HG02970 (cell line): ENCODE data around the gene FXYD2.
"Not testable (repeated sequence)": the region's sequence is repeated elsewhere in the genome, so short reads cannot be mapped to it uniquely, and the experiment has no call there.

ENCODE experiments used
- ATAC-seq: cut with Tn5 transposase; IDR thresholded peaks from one replicate; pipeline ENCODE4 v1.9.1; 2021; ENCODE audit warnings: mild to moderate bottlenecking, moderate library complexity, moderate number of reproducible peaks; ENCODE audit not compliant: unreplicated experiment, low FRiP score

FXYD2 gene

DNA sequence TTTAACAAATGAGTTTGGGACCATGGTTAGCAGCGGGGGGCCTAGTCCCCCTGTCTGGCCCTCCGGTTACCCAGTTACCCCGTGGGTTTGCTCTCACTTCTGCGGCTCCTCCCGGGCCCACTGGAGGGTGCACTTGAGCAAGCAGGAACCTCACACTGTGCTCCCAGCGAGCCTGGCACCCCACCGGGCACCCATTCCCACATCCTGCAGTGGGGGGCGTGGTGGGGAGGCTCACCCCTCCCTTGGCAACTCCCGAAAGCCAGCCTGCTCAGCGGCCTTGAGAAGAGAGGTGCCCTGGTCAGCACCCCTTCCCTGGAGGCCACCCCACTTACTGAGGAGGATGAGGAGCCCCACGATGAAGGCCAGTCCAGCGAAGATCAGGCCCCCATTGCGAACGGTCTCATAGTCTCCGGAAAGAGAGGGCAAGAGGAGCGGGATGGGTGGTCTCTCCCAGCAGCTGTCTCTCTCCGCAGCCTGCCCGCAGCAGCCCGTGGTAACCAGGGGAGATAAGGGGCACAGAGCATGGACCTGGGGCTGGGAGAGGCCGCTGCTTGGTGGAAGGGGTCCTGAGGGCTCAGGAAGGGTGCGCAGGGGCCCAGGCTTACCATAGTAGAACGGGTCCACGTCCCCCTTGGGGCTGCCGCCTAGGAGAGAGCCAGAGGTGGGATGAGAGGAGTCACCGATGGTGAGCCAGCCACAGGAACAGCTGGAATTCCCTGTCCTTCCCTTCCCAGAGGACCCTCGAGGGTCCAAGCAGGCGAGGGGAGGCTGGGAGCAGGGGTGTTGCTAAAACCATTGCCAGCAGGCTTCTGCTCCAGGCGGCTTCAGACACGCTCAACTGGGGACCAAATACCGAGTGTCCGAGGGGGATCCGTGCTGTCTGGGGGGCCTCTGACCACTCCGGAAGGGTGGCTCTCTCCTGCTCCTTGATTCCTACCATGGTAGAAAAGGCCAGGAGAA is 2.2 kb downstream of the FXYD2 start:
- no peak for ATAC-seq

DNA sequence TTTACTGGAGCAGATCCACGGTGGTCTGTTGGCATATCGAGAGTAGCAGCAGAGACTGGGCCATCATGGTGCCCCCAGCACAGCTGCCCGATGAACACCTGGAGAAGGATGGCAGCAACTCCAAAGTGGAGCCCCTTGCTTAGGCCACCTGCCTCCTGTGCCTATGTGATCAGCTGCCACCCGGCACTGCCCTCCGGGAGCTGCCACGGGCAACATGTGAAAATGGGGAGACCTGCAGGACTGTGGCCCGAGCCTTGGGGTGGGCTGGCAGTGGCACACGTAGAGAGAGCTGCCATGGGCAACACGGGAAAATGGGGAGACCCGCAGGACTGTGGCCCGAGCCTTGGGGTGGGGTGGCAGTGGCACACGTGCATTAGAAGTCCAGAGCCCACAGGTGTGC is 3.1 kb downstream of the FXYD2 start:
- no peak for ATAC-seq

DNA sequence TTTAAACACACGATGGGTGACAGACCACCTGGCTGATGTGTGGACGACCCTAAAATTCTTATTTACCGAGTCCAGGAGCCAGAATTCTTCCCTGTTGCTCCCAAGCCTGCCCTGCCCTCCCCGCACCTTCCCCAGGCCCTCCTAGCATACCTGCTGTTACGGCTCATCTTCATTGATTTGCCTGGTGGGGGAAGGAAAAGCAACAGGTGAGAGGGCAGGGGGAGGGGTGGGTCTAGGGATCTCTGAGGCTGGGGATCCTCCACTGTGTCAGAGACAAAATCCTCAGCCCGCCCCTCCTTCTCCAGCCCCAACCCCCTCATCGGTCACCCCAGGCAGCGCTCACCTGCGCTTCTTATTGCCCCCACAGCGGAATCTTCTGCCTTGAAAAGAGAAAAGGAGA is 4.0 kb downstream of the FXYD2 start:
- ATAC-seq, result no peak

DNA sequence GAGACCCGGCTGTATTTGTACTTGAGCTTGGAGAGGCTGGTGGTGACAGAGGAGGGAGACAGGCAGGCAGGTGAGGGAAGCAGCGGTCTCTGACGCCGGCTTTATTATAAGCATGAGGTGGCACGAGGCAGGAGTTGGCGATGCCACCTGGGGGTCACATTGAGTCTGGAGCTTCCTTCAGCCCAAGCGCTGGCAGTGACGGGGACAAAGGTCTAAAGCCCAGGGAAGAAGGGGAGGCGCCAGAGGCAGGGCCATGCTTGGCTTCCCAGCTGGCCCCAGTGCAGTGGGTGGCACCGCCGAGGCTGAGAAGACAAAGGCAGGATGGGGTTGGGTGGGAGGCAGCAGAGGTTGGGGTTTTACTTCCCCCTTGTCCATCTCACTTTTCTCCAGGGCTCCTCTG is 4.5 kb downstream of the FXYD2 start:
- ATAC-seq, result no peak

DNA sequence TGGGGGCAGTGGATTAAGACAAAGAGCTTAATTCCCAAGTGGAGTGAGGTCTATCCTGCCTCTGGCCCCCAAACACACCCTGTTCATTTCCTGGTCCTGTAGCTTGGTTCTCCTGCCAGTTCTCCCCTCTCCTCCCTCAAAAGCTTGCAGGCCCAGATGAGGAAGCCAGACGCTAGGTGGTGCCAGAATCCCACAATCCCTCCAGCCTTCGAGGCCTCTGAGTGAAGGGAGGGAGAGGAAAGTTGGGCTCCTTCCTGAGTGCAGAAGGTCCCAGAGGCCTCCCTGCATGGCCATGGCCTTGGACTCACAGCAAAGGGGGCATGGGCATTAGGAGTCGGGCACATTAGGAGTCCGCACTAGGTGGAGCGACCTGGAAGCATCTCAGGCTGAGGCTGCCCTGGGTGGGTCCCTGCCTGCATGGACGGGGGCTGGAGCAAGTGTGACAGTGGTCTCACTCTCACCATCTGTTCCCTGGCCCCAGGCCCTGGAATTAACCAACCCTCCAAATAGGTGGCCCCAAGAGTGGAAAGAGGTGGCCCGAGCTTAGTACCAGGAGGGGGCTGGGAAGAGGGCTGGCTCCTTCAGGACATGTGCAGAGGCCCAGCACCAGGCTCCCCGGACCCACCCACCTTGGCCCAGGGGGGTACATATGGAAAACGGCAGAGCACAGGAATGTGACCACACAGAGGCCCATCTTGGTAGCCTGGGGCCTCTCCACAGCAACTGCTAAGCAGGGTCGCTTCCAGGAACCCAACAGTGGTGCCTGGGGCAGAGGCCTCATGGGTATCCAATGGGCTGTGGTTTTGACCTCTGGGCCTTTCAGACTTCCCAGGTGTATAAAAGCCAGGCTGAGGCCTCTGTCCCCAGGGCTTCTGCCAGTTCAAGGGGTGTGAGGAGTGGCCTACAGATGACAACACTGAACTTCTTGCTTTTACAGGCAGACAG is 5.2 kb downstream of the FXYD2 start:
- ATAC-seq, result no peak

DNA sequence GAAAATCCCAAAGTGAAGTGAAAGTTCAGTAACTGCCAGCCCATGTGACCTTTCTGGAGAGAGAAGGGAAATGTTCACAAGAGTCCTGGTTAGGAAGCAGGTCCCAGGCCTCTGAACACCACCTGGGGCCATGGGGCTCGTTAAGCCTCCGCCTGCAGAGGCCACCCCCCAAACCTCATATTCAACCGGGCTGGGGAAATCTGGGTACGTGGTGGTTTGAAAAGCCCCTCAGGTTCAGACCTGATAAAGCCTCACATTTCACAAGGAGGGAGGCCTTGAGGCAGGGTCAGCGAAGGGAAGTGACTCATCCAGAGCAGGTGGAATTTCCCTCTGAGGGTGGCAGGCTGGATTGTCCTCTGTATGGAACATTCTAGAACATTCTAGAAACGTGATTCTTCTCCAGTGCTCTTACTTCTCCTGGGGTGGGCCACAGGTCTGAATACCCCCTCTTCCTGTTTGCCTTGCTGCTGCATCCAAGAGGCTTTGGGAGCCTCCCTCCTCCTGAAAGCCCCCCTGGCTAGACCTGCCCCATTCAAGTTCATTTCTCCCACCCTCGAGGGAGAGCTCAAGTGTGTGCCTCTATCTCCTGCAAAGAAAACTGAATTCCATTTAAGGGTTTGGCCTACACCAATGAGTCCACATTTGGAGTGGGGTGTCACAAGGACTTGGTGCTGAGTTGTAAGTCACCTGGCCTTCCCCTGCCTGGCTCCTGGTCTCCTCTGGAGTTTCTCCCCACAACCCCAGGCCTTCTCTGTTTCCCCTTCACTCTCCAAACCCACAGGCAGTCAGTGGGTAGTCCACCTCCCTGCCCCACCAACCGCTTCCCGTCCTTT is 6.3 kb downstream of the FXYD2 start:
- ATAC-seq, result no peak

DNA sequence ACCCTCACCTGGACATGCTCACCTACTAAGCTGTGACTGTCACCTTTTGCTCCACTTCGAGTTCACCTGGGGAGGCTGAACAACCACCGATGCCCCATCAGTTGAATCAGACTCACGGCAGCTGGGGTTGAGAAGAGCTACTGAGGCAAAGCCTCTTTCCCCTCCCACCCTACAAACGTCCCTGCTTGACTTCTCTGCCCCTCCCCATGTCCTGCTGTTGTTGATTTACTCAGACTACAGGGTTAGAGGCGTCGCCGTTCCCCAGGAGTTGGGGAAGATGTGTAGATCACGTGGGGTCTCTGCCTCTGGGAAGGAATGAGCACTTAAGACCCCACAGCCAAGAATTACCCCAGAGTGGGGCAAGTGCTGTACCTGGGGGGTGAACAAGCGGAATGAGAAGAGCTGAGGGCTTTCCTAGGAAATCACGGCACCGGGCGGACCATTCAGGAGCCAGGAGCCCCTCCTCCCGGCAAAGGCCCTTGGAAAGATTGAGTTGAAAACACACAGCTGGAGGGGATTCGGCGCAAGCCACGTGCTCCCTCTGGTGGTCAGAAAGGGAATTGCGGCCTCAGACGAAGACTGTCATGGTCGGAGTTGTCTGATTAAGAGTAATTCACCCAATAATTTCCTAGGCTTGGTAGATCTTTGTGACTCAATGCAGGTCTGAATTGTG is 7.0 kb downstream of the FXYD2 start:
- ATAC-seq, result no peak

DNA sequence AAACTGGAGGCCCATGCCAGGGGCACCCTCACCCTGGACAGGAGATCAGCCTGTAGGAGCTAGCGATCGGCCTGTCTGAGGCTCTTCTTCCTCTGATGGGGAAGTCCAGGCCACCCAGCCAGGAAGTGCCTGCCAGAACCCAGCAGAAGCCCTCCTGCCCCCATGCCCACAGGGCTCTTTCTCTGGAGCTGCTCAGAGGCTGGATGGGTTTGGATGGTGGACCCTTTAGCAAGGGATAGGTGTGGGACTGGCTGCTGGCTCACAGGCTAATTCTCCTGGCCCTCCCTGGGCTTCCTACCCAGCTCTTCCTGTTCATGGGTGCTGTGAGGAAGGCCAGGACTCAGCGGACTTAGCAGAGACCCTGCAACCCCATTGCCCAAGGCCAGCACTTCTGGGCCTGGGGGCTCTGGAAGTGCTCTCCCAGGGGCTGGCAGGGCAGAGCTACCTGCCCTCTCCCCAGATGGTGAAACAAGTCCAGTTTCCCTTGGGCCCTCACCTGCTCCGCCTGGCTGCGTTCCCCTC is 7.6 kb downstream of the FXYD2 start:
- no peak for ATAC-seq

DNA sequence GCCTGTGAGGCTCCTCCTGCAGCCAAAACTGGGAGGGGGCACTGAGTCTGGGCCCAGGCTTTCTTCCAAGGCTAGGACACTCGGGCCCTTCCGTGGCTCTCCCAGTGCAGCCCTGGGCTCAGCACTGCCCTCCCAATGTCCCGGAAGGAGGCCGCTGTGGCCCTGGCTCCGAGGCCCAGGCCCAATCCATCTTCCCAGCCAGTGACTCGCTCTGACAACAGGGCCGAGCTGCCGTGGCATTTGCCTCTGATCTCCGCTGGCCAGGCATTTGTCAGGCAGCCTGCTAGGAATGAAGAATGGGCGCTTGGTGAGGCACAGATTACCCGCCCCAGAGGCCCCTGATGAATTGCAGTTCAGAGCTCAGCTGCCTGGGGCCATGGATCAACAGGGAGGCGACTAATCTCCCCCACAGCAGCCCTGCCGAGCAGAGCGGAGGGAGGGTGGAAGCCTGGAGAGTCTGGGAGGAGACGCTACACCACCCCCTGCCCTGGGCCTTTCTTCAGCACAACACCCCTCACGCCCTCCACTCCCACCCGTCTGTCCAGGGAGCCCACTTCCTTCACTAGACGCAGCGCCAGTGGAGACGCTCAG is 8.3 kb downstream of the FXYD2 start:
- ATAC-seq, result no peak

DNA sequence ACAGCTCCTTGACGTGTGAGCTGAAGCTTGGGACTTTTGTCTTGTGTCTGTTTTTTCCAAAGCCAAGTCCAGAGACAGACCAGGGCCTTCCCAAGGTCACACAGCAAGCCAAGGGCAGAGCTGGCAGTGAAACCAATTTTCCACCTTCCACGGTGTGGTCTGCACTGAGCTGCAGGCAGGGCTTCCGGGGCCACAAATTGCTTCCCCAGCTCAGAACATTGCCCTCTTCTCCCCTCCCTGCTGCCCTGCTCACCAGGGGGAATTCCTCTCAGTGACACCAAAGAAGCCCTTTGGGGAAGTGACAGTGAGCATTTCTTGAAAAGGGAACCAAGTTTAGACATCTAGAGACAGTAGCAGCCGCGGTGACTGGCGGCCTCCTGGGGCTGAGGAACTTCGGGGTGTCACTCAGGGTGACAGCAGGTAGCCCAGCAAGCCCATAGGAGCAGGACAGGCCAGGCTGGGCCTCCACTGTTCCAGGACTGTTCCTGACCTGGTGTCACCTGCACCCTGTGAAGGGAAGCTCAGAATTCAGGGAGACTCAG is 9.2 kb downstream of the FXYD2 start:
- ATAC-seq, result peak; percentile 41

DNA sequence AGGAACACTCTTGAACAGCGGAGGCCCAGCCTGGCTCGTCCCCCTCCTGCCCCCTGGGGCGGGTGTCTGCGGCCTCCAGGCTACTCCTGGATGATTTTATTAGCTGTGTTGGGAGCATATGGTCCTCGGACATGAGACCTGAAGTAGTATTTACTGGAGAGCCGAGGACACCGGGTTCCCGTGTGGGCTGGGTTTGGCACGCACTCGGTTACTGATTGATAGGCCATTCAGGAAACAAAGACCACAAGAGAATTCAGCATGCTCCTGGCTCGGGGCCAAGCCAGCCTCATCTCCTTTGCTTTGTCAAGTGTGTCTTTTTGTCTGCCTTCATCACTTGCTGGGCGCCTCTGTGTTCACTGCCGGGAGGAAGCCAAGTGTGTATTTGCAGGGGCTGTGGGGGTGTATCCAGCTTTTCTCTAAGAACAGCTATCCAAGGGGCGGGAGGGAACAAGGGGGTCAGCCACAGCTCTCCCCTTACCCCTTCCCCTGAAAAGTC is 9.7 kb downstream of the FXYD2 start:
- peak; percentile 32 for ATAC-seq

DNA sequence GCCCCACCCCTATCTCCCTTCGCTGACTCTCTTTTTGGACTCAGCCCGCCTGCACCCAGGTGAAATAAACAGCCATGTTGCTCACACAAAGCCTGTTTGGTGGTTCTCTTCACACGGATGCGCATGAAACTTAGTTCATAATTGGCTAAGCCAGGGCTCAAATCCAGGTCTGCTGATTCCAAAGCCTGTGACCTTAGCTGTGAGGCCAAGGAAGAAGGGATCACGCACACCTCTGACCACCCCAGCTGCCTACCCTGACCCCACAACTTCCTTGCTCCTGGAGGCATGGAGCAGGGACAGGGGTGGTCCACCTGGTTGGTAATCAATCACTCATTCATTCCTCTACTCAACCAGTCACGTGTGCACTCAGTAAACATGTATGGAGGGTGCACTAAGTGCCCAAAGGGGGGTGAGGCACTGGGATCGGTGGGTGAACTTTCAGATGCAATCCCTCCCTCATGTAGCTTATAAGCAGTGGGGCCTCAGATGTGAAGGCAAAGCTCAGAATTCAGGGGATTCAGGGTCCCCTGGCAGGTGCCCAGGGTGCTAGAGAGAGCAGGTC is 10.3 kb downstream of the FXYD2 start:
- ATAC-seq, result no peak

DNA sequence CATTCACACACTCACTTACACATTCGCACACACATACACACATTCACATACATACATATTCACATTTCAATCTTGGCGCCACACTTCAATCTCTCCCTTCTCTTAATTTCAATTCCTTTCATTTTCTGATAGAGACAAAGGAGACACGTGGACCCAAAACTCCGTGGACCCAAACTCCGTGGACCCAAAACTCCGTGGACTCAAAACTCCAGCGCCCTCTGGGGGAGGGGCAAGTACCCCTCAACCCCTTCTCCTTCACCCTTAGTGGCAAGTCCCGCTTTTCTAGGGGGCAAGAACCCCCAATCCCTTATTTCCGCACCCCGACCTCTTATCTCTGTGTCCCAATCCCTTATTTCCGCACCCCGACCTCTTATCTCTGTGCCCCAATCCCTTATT is 14.5 kb downstream of the FXYD2 start:
- ATAC-seq, result not testable (repeated sequence)

DNA sequence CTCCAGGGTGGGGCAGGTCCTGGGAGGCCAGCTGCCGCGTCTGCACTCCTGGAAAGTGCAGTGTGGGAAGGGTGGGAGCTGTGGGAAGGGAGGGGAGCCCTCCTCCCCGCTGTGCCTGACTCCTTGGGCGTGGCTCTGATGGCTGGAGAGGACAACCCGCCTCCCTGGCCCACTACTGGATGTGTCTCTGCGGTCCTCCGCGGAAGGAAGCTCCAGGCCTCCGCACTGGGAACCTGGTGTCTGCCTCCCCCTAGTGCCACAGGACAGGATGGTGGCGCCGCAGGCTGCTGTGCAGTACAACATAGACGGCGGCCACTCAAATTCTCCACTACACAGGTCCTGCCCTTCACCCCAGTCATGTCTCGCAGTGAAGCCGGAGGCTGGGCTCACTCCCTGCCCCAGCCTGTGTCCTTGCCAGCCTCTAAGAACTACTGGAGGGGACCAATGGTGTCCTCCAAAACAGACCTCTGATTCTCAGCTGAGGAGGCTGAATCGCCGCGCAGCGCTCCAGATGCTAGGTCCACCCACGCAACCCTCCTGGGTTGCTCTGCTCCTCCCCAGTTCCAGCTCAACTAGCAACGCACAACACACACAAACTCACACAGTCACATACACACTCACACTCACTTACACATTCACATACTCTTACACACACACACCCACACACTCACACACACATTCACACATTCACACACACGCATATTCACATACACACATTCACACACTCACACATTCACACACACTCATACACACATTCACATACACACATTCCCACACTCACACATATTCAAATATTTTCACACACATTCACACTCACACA is 15.1 kb downstream of the FXYD2 start:
- ATAC-seq, result no peak

DNA sequence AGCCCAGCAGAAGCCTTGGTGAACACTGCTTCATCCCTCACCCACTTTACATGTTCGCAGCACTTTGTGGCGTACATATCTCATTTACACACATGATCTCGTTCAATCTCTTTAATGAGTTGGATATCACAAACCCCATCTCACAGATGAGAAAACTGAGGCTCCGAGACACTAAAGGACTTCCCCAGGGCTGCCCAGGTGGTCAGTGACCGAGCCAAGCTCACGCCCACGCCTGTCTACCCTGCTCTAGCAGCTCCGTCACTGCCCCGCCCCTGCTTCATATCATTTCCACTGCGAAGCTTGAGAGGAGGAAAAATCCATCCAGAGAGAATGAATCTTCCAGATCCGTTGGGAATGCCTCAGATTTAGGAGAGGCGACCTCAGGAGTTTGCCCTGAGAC is 15.8 kb downstream of the FXYD2 start:
- no peak for ATAC-seq

DNA sequence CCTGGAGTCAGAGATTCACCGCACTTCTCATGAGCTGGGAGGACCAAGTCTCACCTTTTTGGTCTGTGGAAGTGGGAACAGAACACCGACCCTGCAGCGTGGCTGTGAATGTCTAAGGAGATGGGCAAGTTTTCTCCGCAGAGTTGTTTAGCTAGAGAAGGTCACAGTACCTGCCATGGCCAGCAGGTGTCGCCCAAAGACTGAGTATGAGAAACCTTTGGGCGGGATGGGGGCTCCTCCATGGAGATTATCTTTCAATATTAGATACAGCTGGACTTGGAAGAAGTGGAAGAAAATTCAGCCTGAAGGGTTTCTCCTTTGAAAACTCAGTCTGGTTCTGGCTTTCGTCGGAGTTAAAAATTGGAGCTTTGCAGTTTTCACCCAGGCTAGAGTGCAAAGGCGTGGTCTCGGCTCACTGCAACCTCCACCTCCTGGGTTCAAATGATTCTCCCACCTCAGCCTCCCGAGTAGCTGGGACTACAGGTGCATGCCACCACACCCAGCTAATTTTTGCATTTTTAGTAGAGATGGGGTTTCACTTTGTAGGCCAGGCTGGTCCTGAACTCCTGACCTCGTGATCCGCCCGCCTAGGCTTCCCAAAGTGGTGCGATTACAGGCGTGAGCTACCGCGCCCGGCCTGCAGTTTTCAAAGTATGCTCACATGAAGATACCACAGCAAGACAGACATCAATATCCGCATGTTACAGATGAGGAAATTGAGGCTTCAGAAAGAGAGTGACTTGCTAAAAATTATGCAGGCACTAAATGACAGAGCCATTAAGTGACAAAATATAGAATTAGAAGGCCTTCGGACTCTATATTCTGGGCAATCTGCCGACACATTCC is 16.8 kb downstream of the FXYD2 start:
- ATAC-seq, result no peak

DNA sequence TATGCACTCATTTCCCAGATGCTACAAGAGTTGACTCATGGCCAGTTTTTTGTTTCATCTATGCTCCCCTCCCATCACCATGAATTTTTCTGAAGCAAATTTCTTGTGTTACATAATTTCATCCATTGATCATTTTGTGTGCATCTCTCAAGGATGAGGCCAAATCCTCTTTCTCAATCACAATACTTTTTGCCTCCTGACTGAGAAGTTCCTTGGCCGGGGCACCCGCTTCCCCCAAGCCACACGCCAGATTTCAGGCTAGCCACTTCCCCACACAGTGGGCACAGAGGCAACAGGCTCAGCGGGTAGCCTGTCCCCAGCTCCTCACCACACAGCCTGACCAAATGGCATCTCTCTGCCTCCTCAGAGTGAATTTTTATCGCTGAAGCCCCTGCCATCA is 17.7 kb downstream of the FXYD2 start:
- ATAC-seq, result no peak
